HCT116 (cell line): ENCODE data around the gene TJP2. TPM values are rescaled to one million over a fixed set of nuclear protein-coding genes. Genes with fewer than 3 reads are reported as not detected.

Source experiments
- ATAC-seq: fragments of 200-7000 bp; cut with Tn5 transposase; 2 replicates; pipeline ENCODE4 v1.9.1; 2020; ENCODE audit warnings: mild to moderate bottlenecking, moderate library complexity
- BruUV-seq: library from RNA; stranded (reverse); fragments of 400-500 nt; replicated peaks from 2 replicates; lab custom pipeline; 2021; lab: Mats Ljungman, UMichigan
- CTCF ChIA-PET: fragments of 300-600 bp; sonication (Branson Sonifier 250); formaldehyde crosslinking; loops from one replicate; lab custom pipeline; 2021; ENCODE audit warnings: antibody characterized with exemption; lab: Charles Lee
- POLR2A ChIA-PET: fragments of 300-600, 350-600 bp; sonication (Branson Sonifier 250); formaldehyde crosslinking; loops from one replicate; lab custom pipeline; 2021; ENCODE audit warnings: antibody characterized with exemption; lab: Charles Lee
- RAD21 ChIA-PET, 2 experiments: fragments of 300-600 bp; sonication (Branson Sonifier 250); formaldehyde crosslinking; loops; one replicate each; lab custom pipeline; 2023; ENCODE audit warnings: low total read pairs in 2 of 2; ENCODE audit not compliant: uncharacterized antibody in 2 of 2, unreplicated experiment in 2 of 2, low non-redundant PET in 1 of 2; lab: Charles Lee
- DNase-seq: peaks from one replicate; pipeline ENCODE4 v3.0.0-alpha.2; 2010; ENCODE audit warnings: low read depth, low spot score
- H2AFZ ChIP-seq: fragments of 200-600 bp; shearing (Covaris generic), sonication (generic); 2 replicates; pipeline ENCODE4 v1.6.1; 2017; ENCODE audit warnings: low read depth, mixed run types, mixed read lengths, antibody characterized with exemption, low read length; ENCODE audit not compliant: poor library complexity, severe bottlenecking
- H3K27ac ChIP-seq: 2 replicates; pipeline ENCODE4 v1.5.1; 2012; ENCODE audit warnings: low read depth, low read length
- H3K27me3 ChIP-seq: fragments of 200-600 bp; sonication (generic); 2 replicates; pipeline ENCODE4 v1.6.1; 2016; ENCODE audit warnings: mixed run types, low read length, mixed read lengths; ENCODE audit not compliant: insufficient read depth
- H3K36me3 ChIP-seq, 2 experiments: fragments of 200-500 bp in 1 of 2; fragments of 200-600 bp in 1 of 2; sonication (Bioruptor generic) in 1 of 2; sonication (generic) in 1 of 2; 2 replicates each; pipeline versions ENCODE4 v1.5.1 to v1.6.1; 2014 to 2016; ENCODE audit warnings: low read length in 2 of 2, inconsistent platforms in 1 of 2, mixed read lengths in 1 of 2, mixed run types in 1 of 2; ENCODE audit not compliant: insufficient read depth in 2 of 2, control insufficient read depth in 1 of 2
- H3K4me1 ChIP-seq, 2 experiments: fragments of 200-600 bp in 1 of 2; sonication (generic) in 1 of 2; 2 replicates each; pipeline versions ENCODE4 v1.5.1 to v1.6.1; 2012 to 2017; ENCODE audit warnings: low read length in 2 of 2, inconsistent platforms in 1 of 2, mild to moderate bottlenecking in 1 of 2, mixed read lengths in 1 of 2, mixed run types in 1 of 2, moderate library complexity in 1 of 2; ENCODE audit not compliant: insufficient read depth in 2 of 2, control insufficient read depth in 1 of 2
- H3K4me2 ChIP-seq: fragments of 200-600 bp; sonication (generic); 2 replicates; pipeline ENCODE4 v1.6.1; 2017; ENCODE audit warnings: mixed run types, low read length, mixed read lengths
- H3K4me3 ChIP-seq, 2 experiments: fragments of 200-600 bp in 1 of 2; sonication (generic) in 1 of 2; replicated peaks in 1 of 2; 2 replicates each; pipeline ENCODE4 v1.5.1; 2011 to 2016; ENCODE audit warnings: low read length in 2 of 2, control low read depth in 1 of 2, low read depth in 1 of 2, mild to moderate bottlenecking in 1 of 2, mixed read lengths in 1 of 2, mixed run types in 1 of 2
- H3K79me2 ChIP-seq: fragments of 200-600 bp; sonication (generic); 2 replicates; pipeline ENCODE4 v1.6.1; 2017; ENCODE audit warnings: mild to moderate bottlenecking, mixed run types, low read length, moderate library complexity, mixed read lengths; ENCODE audit not compliant: insufficient read depth
- H3K9ac ChIP-seq: fragments of 200-600 bp; sonication (generic); 2 replicates; pipeline ENCODE4 v1.6.1; 2016; ENCODE audit warnings: low read length, mixed read lengths
- H3K9me2 ChIP-seq: fragments of 200-600 bp; sonication (generic), shearing (Covaris generic); 2 replicates; pipeline ENCODE4 v1.6.1; 2017; ENCODE audit warnings: mixed run types, mild to moderate bottlenecking, moderate library complexity; ENCODE audit not compliant: insufficient read depth
- H3K9me3 ChIP-seq, 2 experiments: fragments of 200-500 bp in 1 of 2; fragments of 200-600 bp in 1 of 2; sonication (Bioruptor generic) in 1 of 2; sonication (generic) in 1 of 2; 2 replicates each; pipeline ENCODE4 v1.6.1; 2014 to 2017; ENCODE audit warnings: low read length in 2 of 2, mixed read lengths in 2 of 2, inconsistent platforms in 1 of 2, low read depth in 1 of 2, mild to moderate bottlenecking in 1 of 2, mixed run types in 1 of 2, moderate library complexity in 1 of 2; ENCODE audit not compliant: control insufficient read depth in 1 of 2, insufficient read depth in 1 of 2
- H4K20me1 ChIP-seq: fragments of 200-600 bp; sonication (generic), shearing (Covaris generic); 2 replicates; pipeline ENCODE4 v1.6.1; 2017; ENCODE audit warnings: mixed run types, mild to moderate bottlenecking, moderate library complexity; ENCODE audit not compliant: insufficient read depth
- ATF3 ChIP-seq: IDR thresholded peaks from 2 replicates; pipeline ENCODE4 v1.6.1; 2012
- CBX3 ChIP-seq: IDR thresholded peaks from 2 replicates; pipeline ENCODE4 v1.6.1; 2012; ENCODE audit warnings: low read depth
- EZH2 ChIP-seq: fragments of 200-600 bp; sonication (generic); IDR thresholded peaks from 2 replicates; pipeline ENCODE4 v1.6.1; 2017; ENCODE audit warnings: antibody characterized with exemption, mixed run types
- FOSL1 ChIP-seq: IDR thresholded peaks from 2 replicates; pipeline ENCODE4 v1.6.1; 2012; ENCODE audit warnings: low read depth
- POLR2A ChIP-seq: IDR thresholded peaks from 2 replicates; pipeline ENCODE4 v1.7.0; 2011; ENCODE audit warnings: borderline replicate concordance; ENCODE audit not compliant: insufficient read depth, insufficient read length; ENCODE audit errors: extremely low read depth
- POLR2AphosphoS5 ChIP-seq: IDR thresholded peaks from 2 replicates; pipeline ENCODE4 v1.6.1; 2011; ENCODE audit warnings: mild to moderate bottlenecking, low read depth, low read length, moderate library complexity
- RAD21 ChIP-seq: IDR thresholded peaks from 2 replicates; pipeline ENCODE4 v1.6.1; 2012; ENCODE audit warnings: low read depth, mild to moderate bottlenecking
- REST ChIP-seq: IDR thresholded peaks from 2 replicates; pipeline ENCODE4 v1.6.1; 2012; ENCODE audit warnings: low read depth
- SIN3A ChIP-seq: IDR thresholded peaks from 2 replicates; pipeline ENCODE4 v1.6.1; 2012; ENCODE audit warnings: low read depth
- SP1 ChIP-seq: IDR thresholded peaks from 2 replicates; pipeline ENCODE4 v1.6.1; 2012; ENCODE audit warnings: low read depth
- SRF ChIP-seq: IDR thresholded peaks from 2 replicates; pipeline ENCODE4 v1.6.1; 2012; ENCODE audit warnings: low read depth
- TCF7L2 ChIP-seq: IDR thresholded peaks from 2 replicates; pipeline ENCODE4 v1.7.0; 2011; ENCODE audit warnings: borderline replicate concordance, inconsistent platforms; ENCODE audit not compliant: insufficient read depth, insufficient read length; ENCODE audit errors: extremely low read depth
- YY1 ChIP-seq: IDR thresholded peaks from 2 replicates; pipeline ENCODE4 v1.6.1; 2011; ENCODE audit warnings: low read length, low read depth, moderate library complexity, mild to moderate bottlenecking; ENCODE audit not compliant: insufficient replicate concordance; ENCODE audit errors: extremely low read depth
- ZFX ChIP-seq: fragments of 450-650 bp; IDR thresholded peaks from 2 replicates; pipeline ENCODE4 v1.6.1; 2017
- intact Hi-C: fragments of 100-400 bp; cut with micrococcal nuclease; formaldehyde crosslinking; loops from 2 replicates; pipeline ENCODE4 v1.10.0; 2022
- total RNA-seq: library from RNA; stranded (reverse); gene quantifications from one replicate; pipeline ENCODE4 v1.2.1, GENCODE V29; 2021; ENCODE audit not compliant: unreplicated experiment

The TJP2 gene
- total RNA-seq, 1 experiment from 2014 or later, result 39.7 TPM

GRCh38 chr9:69170231-69170630 lies 3.8 kb upstream of the TJP2 start:
- CTCF ChIA-PET, result interaction anchor here (0.8 kb wide), 1 partner anchor 12 kb away, joined by 3 read pairs; no protein-coding TSS in a partner anchor
- ATAC-seq (no peak), DNase-seq (no peak)
- BruUV-seq, result no TSS peak
- intact Hi-C loops, result no loop called here
- no peak overlapping the region for H3K4me3 ChIP-seq
- no peaks in the 10 kb centered on the region for H3K9me3 ChIP-seq
- H3K9ac ChIP-seq, result no peak overlapping the region
- no peaks in the 10 kb centered on the region for H3K79me2 ChIP-seq
- RAD21 ChIA-PET, result no interaction called here
- H3K4me1 ChIP-seq, result peaks cover 6 to 11% of the 10 kb centered on the region in 2 experiments; a peak in 3 of 4 replicates
- POLR2A ChIA-PET, result interaction anchor here (1.3 kb wide), 1 partner anchor 10 kb away, joined by 4 read pairs; no protein-coding TSS in a partner anchor
- H3K27ac ChIP-seq, result no peak overlapping the region
- H3K9me2 ChIP-seq, result no peaks in the 10 kb centered on the region
- H3K4me2 ChIP-seq, result no peak overlapping the region
- no peaks in the 10 kb centered on the region for H3K27me3 ChIP-seq
- no peak for TF ChIP-seq SP1
- no peak for TF ChIP-seq POLR2AphosphoS5
- TF ChIP-seq YY1, result no peak
- TF ChIP-seq ATF3, result no peak
- no peak for TF ChIP-seq FOSL1
- TF ChIP-seq POLR2A, result no peak
- no peak for TF ChIP-seq RAD21
- no peak for TF ChIP-seq ZFX
- no peak for TF ChIP-seq SRF
- no peak for TF ChIP-seq SIN3A
- H3K36me3 ChIP-seq, result no peaks in the 10 kb centered on the region
- no peaks in the 10 kb centered on the region for H4K20me1 ChIP-seq
- no peak overlapping the region for H2AFZ ChIP-seq

- Histone ChIP-seq H3K4me2 (no peak overlapping the region), H3K9ac (no peak overlapping the region), H3K36me3 (no peaks in the 10 kb centered on the region), H4K20me1 (no peaks in the 10 kb centered on the region), H3K9me3 (no peaks in the 10 kb centered on the region), H3K9me2 (no peaks in the 10 kb centered on the region), H3K4me1 (peaks cover 6 to 12% of the 10 kb centered on the region in 2 experiments; a peak in 3 of 4 replicates), H3K27me3 (no peaks in the 10 kb centered on the region), H2AFZ (no peak overlapping the region), H3K4me3 (no peak overlapping the region), H3K79me2 (no peaks in the 10 kb centered on the region), H3K27ac (no peak overlapping the region)
- no peak for TF ChIP-seq CBX3
- no peak for TF ChIP-seq SIN3A
- TF ChIP-seq ZFX, result no peak
- no peak for TF ChIP-seq SRF
- no peak for TF ChIP-seq REST
- TF ChIP-seq TCF7L2, result no peak
- TF ChIP-seq EZH2, result no peak
- no peak for TF ChIP-seq RAD21
- ATAC-seq (no peak), DNase-seq (no peak)
- intact Hi-C loops, result no loop called here
- ChIA-PET CTCF (no interaction called here), RAD21 (no interaction called here), POLR2A (no interaction called here)
- BruUV-seq, result no TSS peak
Observed at GRCh38 chr9:69171049-69171448, 3.0 kb upstream of the TJP2 start.
